HG03469 (cell line): ENCODE measurements around the gene JAGN1.
"Not testable (repeated sequence)": the region's sequence is repeated elsewhere in the genome, so short reads cannot be mapped to it uniquely, and the experiment has no call there.

Experiments used
- ATAC-seq: cut with Tn5 transposase; IDR thresholded peaks from one replicate; pipeline ENCODE4 v1.9.1; 2021; ENCODE audit warnings: mild to moderate bottlenecking, moderate library complexity, moderate number of reproducible peaks; ENCODE audit not compliant: unreplicated experiment

JAGN1 gene

GRCh38 chr3:9866639-9867038 is 23.8 kb upstream of the JAGN1 start:
- ATAC-seq: no peak

GRCh38 chr3:9867106-9867505 is 23.3 kb upstream of the JAGN1 start:
- no peak for ATAC-seq

- ATAC-seq: no peak
These were observed 20.5 kb upstream of the JAGN1 start for GRCh38 chr3:9869955-9870354.

GRCh38 chr3:9870978-9871377 is 19.4 kb upstream of the JAGN1 start:
- ATAC-seq: no peak

- ATAC-seq: not testable (repeated sequence)
These were observed 18.3 kb upstream of the JAGN1 start for GRCh38 chr3:9872067-9872466.

GRCh38 chr3:9875448-9875847 is 15.0 kb upstream of the JAGN1 start:
- no peak for ATAC-seq

GRCh38 chr3:9876255-9876654 is 14.2 kb upstream of the JAGN1 start:
- ATAC-seq: not testable (repeated sequence)

- ATAC-seq: no peak
These were observed 13.4 kb upstream of the JAGN1 start for GRCh38 chr3:9876991-9877390.

- ATAC-seq: no peak
These were observed 11.7 kb upstream of the JAGN1 start for GRCh38 chr3:9878700-9879099.

GRCh38 chr3:9879830-9880549 is 10.4 kb upstream of the JAGN1 start, which contains the start of gene CIDEC:
Gene CIDEC, minus strand, starts transcription at chr3:9880253. Its CDS starts 1,767 bp downstream, at chr3:9878486.
- no peak for ATAC-seq

GRCh38 chr3:9881441-9881840 is 9.0 kb upstream of the JAGN1 start:
- no peak for ATAC-seq

GRCh38 chr3:9883706-9884554 is 6.5 kb upstream of the JAGN1 start:
- no peak for ATAC-seq

GRCh38 chr3:9884555-9885165 is 5.8 kb upstream of the JAGN1 start:
- ATAC-seq: no peak

- ATAC-seq: no peak
These were observed 4.1 kb upstream of the JAGN1 start for GRCh38 chr3:9886328-9886727.

- no peak for ATAC-seq
These were observed 2.9 kb upstream of the JAGN1 start for GRCh38 chr3:9887480-9887879.

GRCh38 chr3:9888540-9888939 is 1.9 kb upstream of the JAGN1 start:
- ATAC-seq: no peak

- no peak for ATAC-seq
These were observed 1.0 kb upstream of the JAGN1 start for GRCh38 chr3:9889405-9889804.

GRCh38 chr3:9891072-9891622 is 737 bp downstream of the JAGN1 start:
- ATAC-seq: no peak

- no peak for ATAC-seq
These were observed 3.3 kb downstream of the JAGN1 start for GRCh38 chr3:9893739-9894138.

- ATAC-seq: not testable (repeated sequence)
These were observed 5.3 kb downstream of the JAGN1 start for GRCh38 chr3:9895715-9896114.

- not testable (repeated sequence) for ATAC-seq
These were observed 6.5 kb downstream of the JAGN1 start for GRCh38 chr3:9896755-9897407.
